K562 (cell line): Measurements from ENCODE around the gene DDIT3.

ENCODE experiments used
- CTCF ChIP-seq, 3 experiments: IDR thresholded peaks in 2 of 3; conservative IDR thresholded peaks in 1 of 3; 2 replicates each; pipeline ENCODE4 v1.5.1; 2011 to 2012; ENCODE audit warnings: low read length in 3 of 3, mild to moderate bottlenecking in 3 of 3, control low read depth in 2 of 3, improper control_type of control experiment in 1 of 3, inconsistent platforms in 1 of 3, low read depth in 1 of 3, mixed read lengths in 1 of 3, moderate library complexity in 1 of 3; ENCODE audit not compliant: insufficient read depth in 2 of 3
- EP300 ChIP-seq: IDR thresholded peaks from 2 replicates; pipeline ENCODE4 v1.6.1; 2012; ENCODE audit warnings: low read length, improper control_type of control experiment
- EZH2 ChIP-seq: IDR thresholded peaks from 2 replicates; pipeline ENCODE4 v1.6.1; 2012; ENCODE audit warnings: low read depth, mild to moderate bottlenecking, inconsistent platforms, low read length, borderline replicate concordance
- NBN ChIP-seq: fragments of 450-650 bp; IDR thresholded peaks from 2 replicates; pipeline ENCODE4 v1.6.1; 2016; ENCODE audit warnings: low read depth, mild to moderate bottlenecking
- NFRKB ChIP-seq: fragments of 450-650 bp; IDR thresholded peaks from 2 replicates; pipeline ENCODE4 v1.6.1; 2016; ENCODE audit warnings: low read depth
- POLR2AphosphoS5 ChIP-seq: IDR thresholded peaks from 2 replicates; pipeline ENCODE4 v1.6.1; 2011; ENCODE audit warnings: mild to moderate bottlenecking, low read depth, low read length, moderate library complexity; ENCODE audit not compliant: control insufficient read depth, insufficient read depth
- RAD21 ChIP-seq, 2 experiments: fragments of 250-450 bp in 1 of 2; fragments of 450-650 bp in 1 of 2; sonication (Bioruptor Pico) in 1 of 2; formaldehyde crosslinking in 1 of 2; IDR thresholded peaks in 1 of 2; conservative IDR thresholded peaks in 1 of 2; 2 replicates each; pipeline versions ENCODE4 v1.4.0 to v1.8.0; 2020 to 2022; ENCODE audit warnings: mild to moderate bottlenecking in 2 of 2, moderate library complexity in 1 of 2
- TBP ChIP-seq: optimal IDR thresholded peaks from 2 replicates; pipeline ENCODE3; 2011; ENCODE audit warnings: low read depth, low read length, improper control_type of control experiment
- TF ChIP-seq, protein P1 (sequence below): sonication (generic); formaldehyde crosslinking; IDR thresholded peaks from 2 replicates; pipeline ENCODE4 v1.8.0; 2022; ENCODE audit warnings: mild to moderate bottlenecking, low read depth, missing genetic modification reagents
- TF ChIP-seq, protein P2 (sequence below): sonication (generic); formaldehyde crosslinking; IDR thresholded peaks from 2 replicates; pipeline ENCODE4 v1.8.1; 2023; ENCODE audit warnings: mild to moderate bottlenecking, missing genetic modification reagents
- TF ChIP-seq, protein P3 (sequence below): sonication (generic); formaldehyde crosslinking; IDR thresholded peaks from 2 replicates; pipeline ENCODE4 v1.5.0; 2020; ENCODE audit warnings: missing genetic modification reagents

GRCh38 chr12:57554897-57555296, 34.6 kb upstream of the DDIT3 start:
- TF ChIP-seq POLR2AphosphoS5 = no peak
- no peak for TF ChIP-seq EP300
- no peak for TF ChIP-seq TBP
- TF ChIP-seq NBN = no peak
- TF ChIP-seq CTCF (IDR thresholded peaks at IDR 0.05 in 2 of 3, conservative IDR thresholded peaks at IDR 0.05 in 1 of 3; ENCODE audit: insufficient read depth in 2 of 3, low read depth in 1 of 3, low read length in 3 of 3) = no peak
- TF ChIP-seq, protein P1, sequence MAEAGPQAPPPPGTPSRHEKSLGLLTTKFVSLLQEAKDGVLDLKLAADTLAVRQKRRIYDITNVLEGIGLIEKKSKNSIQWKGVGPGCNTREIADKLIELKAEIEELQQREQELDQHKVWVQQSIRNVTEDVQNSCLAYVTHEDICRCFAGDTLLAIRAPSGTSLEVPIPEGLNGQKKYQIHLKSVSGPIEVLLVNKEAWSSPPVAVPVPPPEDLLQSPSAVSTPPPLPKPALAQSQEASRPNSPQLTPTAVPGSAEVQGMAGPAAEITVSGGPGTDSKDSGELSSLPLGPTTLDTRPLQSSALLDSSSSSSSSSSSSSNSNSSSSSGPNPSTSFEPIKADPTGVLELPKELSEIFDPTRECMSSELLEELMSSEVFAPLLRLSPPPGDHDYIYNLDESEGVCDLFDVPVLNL (CRISPR knock-in tag) = no peak
- TF ChIP-seq, protein P2, sequence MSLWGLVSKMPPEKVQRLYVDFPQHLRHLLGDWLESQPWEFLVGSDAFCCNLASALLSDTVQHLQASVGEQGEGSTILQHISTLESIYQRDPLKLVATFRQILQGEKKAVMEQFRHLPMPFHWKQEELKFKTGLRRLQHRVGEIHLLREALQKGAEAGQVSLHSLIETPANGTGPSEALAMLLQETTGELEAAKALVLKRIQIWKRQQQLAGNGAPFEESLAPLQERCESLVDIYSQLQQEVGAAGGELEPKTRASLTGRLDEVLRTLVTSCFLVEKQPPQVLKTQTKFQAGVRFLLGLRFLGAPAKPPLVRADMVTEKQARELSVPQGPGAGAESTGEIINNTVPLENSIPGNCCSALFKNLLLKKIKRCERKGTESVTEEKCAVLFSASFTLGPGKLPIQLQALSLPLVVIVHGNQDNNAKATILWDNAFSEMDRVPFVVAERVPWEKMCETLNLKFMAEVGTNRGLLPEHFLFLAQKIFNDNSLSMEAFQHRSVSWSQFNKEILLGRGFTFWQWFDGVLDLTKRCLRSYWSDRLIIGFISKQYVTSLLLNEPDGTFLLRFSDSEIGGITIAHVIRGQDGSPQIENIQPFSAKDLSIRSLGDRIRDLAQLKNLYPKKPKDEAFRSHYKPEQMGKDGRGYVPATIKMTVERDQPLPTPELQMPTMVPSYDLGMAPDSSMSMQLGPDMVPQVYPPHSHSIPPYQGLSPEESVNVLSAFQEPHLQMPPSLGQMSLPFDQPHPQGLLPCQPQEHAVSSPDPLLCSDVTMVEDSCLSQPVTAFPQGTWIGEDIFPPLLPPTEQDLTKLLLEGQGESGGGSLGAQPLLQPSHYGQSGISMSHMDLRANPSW (CRISPR knock-in tag) = no peak
- TF ChIP-seq EZH2 = no peak
- no peak for TF ChIP-seq NFRKB
- TF ChIP-seq, protein P3, sequence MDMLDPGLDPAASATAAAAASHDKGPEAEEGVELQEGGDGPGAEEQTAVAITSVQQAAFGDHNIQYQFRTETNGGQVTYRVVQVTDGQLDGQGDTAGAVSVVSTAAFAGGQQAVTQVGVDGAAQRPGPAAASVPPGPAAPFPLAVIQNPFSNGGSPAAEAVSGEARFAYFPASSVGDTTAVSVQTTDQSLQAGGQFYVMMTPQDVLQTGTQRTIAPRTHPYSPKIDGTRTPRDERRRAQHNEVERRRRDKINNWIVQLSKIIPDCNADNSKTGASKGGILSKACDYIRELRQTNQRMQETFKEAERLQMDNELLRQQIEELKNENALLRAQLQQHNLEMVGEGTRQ (CRISPR knock-in tag) = no peak
- no peak for TF ChIP-seq RAD21 (CRISPR knock-in tag; conservative IDR thresholded peaks at IDR 0.05 in 1 of 2, IDR thresholded peaks at IDR 0.05 in 1 of 2)
